HG03039 (cell line): ENCODE measurements around the gene SETBP1.
A peak's percentile ranks its signal among the peaks of the same experiment; 100 is the strongest.

Experiments
- ATAC-seq: cut with Tn5 transposase; IDR thresholded peaks from one replicate; pipeline ENCODE4 v1.9.1; 2021; ENCODE audit warnings: mild to moderate bottlenecking, moderate library complexity; ENCODE audit not compliant: unreplicated experiment

SETBP1 gene

GRCh38 chr18:44859263-44859662, 178.6 kb downstream of the SETBP1 start:
- ATAC-seq: no peak

- no peak for ATAC-seq
Measured at GRCh38 chr18:44859751-44860439, 179.2 kb downstream of the SETBP1 start.

GRCh38 chr18:44862112-44862511, 181.4 kb downstream of the SETBP1 start:
- ATAC-seq: no peak

- ATAC-seq: no peak
Measured at GRCh38 chr18:44866103-44866502, 185.4 kb downstream of the SETBP1 start.

- no peak for ATAC-seq
Measured at GRCh38 chr18:44869533-44869932, 188.8 kb downstream of the SETBP1 start.

GRCh38 chr18:44870631-44871502, 190.2 kb downstream of the SETBP1 start:
- peak; percentile 40 for ATAC-seq

- peak; percentile 52 for ATAC-seq
Measured at GRCh38 chr18:44871771-44872170, 191.1 kb downstream of the SETBP1 start.

GRCh38 chr18:44876024-44876423, 195.3 kb downstream of the SETBP1 start:
- no peak for ATAC-seq

GRCh38 chr18:44876755-44877154, 196.1 kb downstream of the SETBP1 start:
- no peak for ATAC-seq

GRCh38 chr18:44878335-44878734, 197.6 kb downstream of the SETBP1 start:
- ATAC-seq: no peak

GRCh38 chr18:44880170-44880569, 199.5 kb downstream of the SETBP1 start:
- ATAC-seq: no peak

- ATAC-seq: no peak
Measured at GRCh38 chr18:44881461-44882162, 200.9 kb downstream of the SETBP1 start.

GRCh38 chr18:44882163-44882868, 201.6 kb downstream of the SETBP1 start:
- ATAC-seq: no peak

- no peak for ATAC-seq
Measured at GRCh38 chr18:44883671-44884070, 203.0 kb downstream of the SETBP1 start.

- no peak for ATAC-seq
Measured at GRCh38 chr18:44884431-44884830, 203.7 kb downstream of the SETBP1 start.

GRCh38 chr18:44885507-44885906, 204.8 kb downstream of the SETBP1 start:
- no peak for ATAC-seq

- ATAC-seq: peak; percentile 96
Measured at GRCh38 chr18:44887227-44887631, 206.5 kb downstream of the SETBP1 start.

- no peak for ATAC-seq
Measured at GRCh38 chr18:44889111-44889510, 208.4 kb downstream of the SETBP1 start.

GRCh38 chr18:44893045-44893706, 212.5 kb downstream of the SETBP1 start:
- no peak for ATAC-seq

GRCh38 chr18:44893966-44894365, 213.3 kb downstream of the SETBP1 start:
- no peak for ATAC-seq
